ENCODE measurements around the gene SLC8A3.

The SLC8A3 gene

DNA sequence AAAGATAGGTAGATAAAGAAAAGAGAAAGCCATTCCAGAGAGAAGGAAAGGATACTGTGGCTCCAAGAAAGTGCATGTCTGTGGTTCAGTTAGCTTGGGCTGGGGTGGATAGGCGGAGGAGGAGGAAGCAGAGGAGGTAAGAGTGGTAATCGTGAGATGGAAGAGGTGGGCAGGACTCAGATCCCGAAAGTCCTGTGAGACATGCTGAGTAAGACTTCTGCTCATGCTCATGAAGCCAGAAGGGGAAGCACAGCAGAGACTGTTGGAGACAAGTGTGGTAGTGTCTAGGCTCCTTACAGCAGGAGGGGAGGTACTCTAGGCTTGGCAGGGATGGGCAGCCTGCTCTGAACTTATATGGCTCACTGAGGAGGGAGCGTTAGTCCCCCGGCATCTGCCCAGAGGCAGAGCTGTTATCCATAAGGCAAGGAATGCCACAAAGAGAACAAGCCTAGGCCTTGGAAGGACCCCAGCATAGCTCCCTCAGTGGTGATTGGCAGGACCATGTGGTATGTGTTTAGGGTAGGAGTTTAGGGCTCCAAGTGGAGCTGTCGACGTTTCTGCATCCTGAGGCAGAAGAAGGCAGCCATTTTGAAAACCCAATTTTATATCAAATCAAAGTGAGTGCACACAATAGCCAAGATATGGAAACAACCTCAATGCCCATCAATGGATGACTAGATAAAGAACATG is 174.2 kb downstream of the SLC8A3 start:
- H3K4me3 ChIP-seq (ENCODE audit: control insufficient read depth, low read depth, low read length), result no peak overlapping the region
- TF ChIP-seq, protein P1, sequence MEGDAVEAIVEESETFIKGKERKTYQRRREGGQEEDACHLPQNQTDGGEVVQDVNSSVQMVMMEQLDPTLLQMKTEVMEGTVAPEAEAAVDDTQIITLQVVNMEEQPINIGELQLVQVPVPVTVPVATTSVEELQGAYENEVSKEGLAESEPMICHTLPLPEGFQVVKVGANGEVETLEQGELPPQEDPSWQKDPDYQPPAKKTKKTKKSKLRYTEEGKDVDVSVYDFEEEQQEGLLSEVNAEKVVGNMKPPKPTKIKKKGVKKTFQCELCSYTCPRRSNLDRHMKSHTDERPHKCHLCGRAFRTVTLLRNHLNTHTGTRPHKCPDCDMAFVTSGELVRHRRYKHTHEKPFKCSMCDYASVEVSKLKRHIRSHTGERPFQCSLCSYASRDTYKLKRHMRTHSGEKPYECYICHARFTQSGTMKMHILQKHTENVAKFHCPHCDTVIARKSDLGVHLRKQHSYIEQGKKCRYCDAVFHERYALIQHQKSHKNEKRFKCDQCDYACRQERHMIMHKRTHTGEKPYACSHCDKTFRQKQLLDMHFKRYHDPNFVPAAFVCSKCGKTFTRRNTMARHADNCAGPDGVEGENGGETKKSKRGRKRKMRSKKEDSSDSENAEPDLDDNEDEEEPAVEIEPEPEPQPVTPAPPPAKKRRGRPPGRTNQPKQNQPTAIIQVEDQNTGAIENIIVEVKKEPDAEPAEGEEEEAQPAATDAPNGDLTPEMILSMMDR (IDR thresholded peaks at IDR 0.05; ENCODE audit: control insufficient read depth, insufficient read depth, low read depth, low read length, missing control alignments), result no peak
- no peak for DNase-seq (ENCODE audit: low read depth)

DNA sequence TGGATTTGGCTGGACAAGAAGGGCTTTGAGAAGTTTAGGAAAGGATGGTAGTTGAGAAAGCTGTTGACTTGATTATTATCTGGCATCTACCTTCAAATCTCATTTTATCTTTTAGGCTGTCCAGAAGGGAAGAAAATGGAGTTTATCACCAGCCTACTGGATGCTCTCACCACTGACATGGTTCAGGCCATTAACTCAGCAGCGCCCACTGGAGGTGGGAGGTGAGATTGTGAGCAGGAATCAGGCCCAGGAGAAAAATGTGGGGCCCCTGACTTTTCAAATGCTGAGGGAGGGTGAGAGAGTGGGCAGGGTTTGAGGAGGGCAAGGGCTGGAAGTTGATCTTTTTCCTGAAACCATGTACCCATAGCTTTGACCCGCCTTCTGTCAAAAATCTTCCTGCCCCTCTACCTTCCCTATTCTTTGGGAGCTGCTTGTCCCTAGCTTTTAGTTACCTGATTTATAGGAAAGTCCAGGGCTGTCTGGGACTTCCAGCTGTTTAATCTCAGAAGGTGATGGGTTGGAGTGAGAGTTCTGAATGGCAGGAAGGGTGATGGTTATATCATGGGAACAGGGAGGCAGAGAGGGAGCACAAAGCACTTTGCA is 175.4 kb downstream of the SLC8A3 start:
- no peak for DNase-seq (ENCODE audit: low read depth)
- no peak overlapping the region for H3K4me3 ChIP-seq (ENCODE audit: control insufficient read depth, low read depth, low read length)
- TF ChIP-seq, protein P1 (IDR thresholded peaks at IDR 0.05; ENCODE audit: control insufficient read depth, insufficient read depth, low read depth, low read length, missing control alignments), result peak; percentile 53

DNA sequence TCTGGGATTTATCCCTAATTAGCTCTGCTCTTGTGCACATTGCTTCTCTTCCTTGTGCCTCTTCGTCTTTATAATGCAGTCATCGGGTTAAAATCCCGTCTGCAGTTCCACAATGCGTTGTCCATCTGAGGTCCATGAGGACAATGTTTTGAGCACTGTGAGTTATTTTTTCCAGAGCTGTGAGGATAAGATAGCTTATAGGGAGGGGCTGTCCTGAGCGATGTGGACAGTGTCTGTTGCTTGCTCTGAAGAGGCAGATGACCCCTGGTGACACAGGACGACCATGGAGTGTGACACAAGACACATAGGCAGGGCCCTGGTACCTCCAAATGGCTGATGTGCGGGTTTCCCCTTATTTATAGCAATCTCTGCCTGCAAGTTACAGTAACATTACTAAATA is 177.0 kb downstream of the SLC8A3 start:
- TF ChIP-seq, protein P1 (IDR thresholded peaks at IDR 0.05; ENCODE audit: control insufficient read depth, insufficient read depth, low read depth, low read length, missing control alignments), result no peak
- no peak overlapping the region for H3K4me3 ChIP-seq (ENCODE audit: control insufficient read depth, low read depth, low read length)
- no peak for DNase-seq (ENCODE audit: low read depth)

DNA sequence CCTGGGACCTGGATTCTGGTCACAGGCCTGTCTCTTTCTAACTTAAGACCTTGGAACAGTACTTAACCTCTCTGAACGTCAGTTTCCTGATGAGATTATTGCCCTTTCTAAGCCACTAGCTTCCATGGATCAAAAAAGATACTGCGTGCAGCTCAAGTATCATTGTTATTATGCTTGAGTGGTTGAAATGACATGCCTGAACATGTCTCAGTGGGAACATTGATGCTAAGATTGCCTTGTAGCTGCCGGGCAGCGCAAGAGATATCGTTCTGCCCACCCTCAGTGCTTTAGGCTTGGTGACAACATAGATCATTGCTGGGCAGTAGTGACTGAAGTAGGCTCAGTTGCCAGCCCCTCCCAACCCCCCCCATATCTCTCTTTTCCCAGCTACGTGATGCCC is 177.7 kb downstream of the SLC8A3 start:
- DNase-seq (ENCODE audit: low read depth), result no peak

DNA sequence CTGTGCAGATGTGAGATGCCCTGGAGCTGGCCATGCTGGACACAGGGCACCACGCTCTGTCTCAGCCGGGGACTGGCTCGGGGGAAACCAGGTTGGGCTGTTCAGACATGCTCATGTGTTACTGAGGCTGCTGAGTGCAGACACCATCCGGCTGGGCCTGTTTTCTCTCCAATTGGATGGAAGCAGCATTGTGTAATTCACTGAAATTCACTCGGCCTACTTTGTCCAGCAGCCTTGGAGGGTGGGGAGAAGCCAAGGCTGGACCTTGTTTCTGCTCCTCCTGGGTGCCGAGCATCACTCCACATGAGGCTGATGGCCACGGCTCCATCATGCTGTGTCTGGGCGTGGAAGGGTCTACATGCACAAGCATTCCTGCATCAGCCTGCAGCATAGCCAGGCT is 178.8 kb downstream of the SLC8A3 start:
- TF ChIP-seq, protein P1 (IDR thresholded peaks at IDR 0.05; ENCODE audit: control insufficient read depth, insufficient read depth, low read depth, low read length, missing control alignments), result no peak
- DNase-seq (ENCODE audit: low read depth), result no peak
- H3K4me3 ChIP-seq (ENCODE audit: control insufficient read depth, low read depth, low read length), result no peak overlapping the region

More for the DNA sequence above, 177.7 kb downstream of the SLC8A3 start:
- TF ChIP-seq, protein P1 (IDR thresholded peaks at IDR 0.05; ENCODE audit: control insufficient read depth, insufficient read depth, low read depth, low read length, missing control alignments), result no peak
- H3K4me3 ChIP-seq (ENCODE audit: control insufficient read depth, low read depth, low read length), result no peak overlapping the region

DNA sequence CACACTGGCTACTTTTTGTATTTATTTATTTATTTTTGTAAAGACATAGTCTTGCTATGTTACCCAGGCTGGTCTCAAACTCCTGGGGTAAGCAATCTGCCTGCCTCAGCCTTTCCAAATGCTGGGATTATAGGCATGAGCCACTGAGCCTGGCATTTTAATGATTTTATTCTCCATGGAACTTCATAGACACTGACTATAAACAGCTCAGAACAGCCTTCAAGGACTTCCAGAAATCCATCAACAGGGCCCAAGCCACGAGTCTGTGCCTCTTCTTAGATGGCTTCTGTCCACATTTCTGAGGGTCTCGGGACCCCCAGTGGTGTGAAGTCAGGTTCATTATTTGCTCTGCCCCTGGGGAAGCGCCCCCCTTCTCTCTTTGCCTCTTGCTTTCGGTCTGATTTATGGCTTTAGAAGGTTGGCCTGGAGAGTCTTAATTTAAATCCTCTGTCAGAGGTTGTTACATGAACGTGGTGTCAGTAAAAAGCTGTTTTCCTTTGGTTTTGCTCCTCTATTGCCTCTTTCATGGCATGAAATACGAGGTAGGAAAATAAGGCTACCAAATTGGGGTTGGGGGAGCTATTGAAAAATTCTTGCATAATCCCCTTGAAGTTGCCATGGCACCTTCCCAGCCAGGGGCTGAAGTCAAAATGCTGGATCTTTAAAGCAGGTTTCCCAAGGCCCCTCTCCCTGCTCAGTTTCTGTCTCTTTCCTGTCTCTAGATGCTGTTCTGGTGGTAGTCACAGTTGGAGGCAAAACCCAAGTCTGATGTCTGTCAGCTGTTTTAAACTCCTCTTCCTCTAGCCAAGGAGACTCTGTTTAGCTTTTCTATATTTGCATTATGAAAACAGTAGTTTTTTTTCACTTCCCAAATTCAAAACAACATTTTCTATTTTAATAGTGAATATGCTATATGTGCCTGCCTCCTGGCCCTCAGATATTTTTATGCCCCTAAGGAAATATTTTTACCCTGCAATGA is 180.2 kb downstream of the SLC8A3 start:
- H3K4me3 ChIP-seq (ENCODE audit: control insufficient read depth, low read depth, low read length), result no peak overlapping the region
- DNase-seq (ENCODE audit: low read depth), result no peak
- TF ChIP-seq, protein P1 (IDR thresholded peaks at IDR 0.05; ENCODE audit: control insufficient read depth, insufficient read depth, low read depth, low read length, missing control alignments), result no peak
